A549 (cell line): ENCODE measurements around the gene SLC25A39. TPM values are rescaled to one million over a fixed set of nuclear protein-coding genes. Genes with fewer than 3 reads are reported as not detected.

ENCODE experiments used
- ATAC-seq, 2 experiments: fragments of 200-7000 bp in 1 of 2; fragments of >200 bp in 1 of 2; cut with Nextera tagmentation in 1 of 2; cut with Tn5 transposase in 1 of 2; 3 replicates each; pipeline versions ENCODE4 v1.8.0 to v1.9.1; 2018 to 2020; ENCODE audit warnings: mild to moderate bottlenecking in 1 of 2, moderate library complexity in 1 of 2
- CTCF ChIA-PET: fragments of 300-600 bp; sonication (Branson Sonifier 250); formaldehyde crosslinking; extraction: SDS; loops from one replicate; lab custom pipeline; 2021; ENCODE audit warnings: antibody characterized with exemption, inconsistent platforms; lab: Yijun Ruan, JAX
- POLR2A ChIA-PET: fragments of 350-600 bp; formaldehyde crosslinking; extraction: SDS; loops from one replicate; lab custom pipeline; 2021; ENCODE audit warnings: antibody characterized with exemption, inconsistent platforms; lab: Yijun Ruan, JAX
- DNase-seq, 2 experiments: peaks; one replicate each; pipeline versions ENCODE4 v3.0.0 to v3.0.0-alpha.2; 2011 to 2016; ENCODE audit warnings: low read depth in 1 of 2, low spot score in 1 of 2
- FAIRE-seq: peaks from 2 replicates; lab custom pipeline; 2011; peaks lifted over from hg19 to GRCh38; lab: Jason Lieb, UNC
- H3K27ac ChIP-seq, 2 experiments: fragments of >200 bp; sonication (Bioruptor Twin); formaldehyde crosslinking; 3 replicates each; pipeline ENCODE4 v1.5.1; 2016 to 2017
- H3K4me1 ChIP-seq: fragments of >200 bp; sonication (Bioruptor Twin); formaldehyde crosslinking; 3 replicates; pipeline ENCODE4 v1.6.1; 2016
- H3K4me2 ChIP-seq: fragments of >200 bp; sonication (Bioruptor Twin); formaldehyde crosslinking; 3 replicates; pipeline ENCODE4 v1.6.1; 2016
- H3K4me3 ChIP-seq: fragments of >200 bp; sonication (Bioruptor Twin); formaldehyde crosslinking; 3 replicates; pipeline ENCODE4 v1.5.1; 2016
- H3K9me3 ChIP-seq: fragments of >200 bp; sonication (Bioruptor Twin); formaldehyde crosslinking; 3 replicates; pipeline ENCODE4 v1.6.1; 2016
- CEBPB ChIP-seq, 2 experiments: fragments of >200 bp in 1 of 2; sonication (Bioruptor Twin) in 1 of 2; formaldehyde crosslinking in 1 of 2; IDR thresholded peaks; 2 replicates each; pipeline ENCODE4 v1.6.1; 2012 to 2016
- CHD2 ChIP-seq: fragments of 150-350 bp; IDR thresholded peaks from 2 replicates; pipeline ENCODE4 v1.6.1; 2014; ENCODE audit warnings: low read length; ENCODE audit not compliant: partially characterized antibody
- EHF ChIP-seq: fragments of 250-450 bp; sonication (Bioruptor Pico); IDR thresholded peaks from 2 replicates; pipeline ENCODE4 v1.5.0; 2020; ENCODE audit warnings: mild to moderate bottlenecking
- ELK1 ChIP-seq: fragments of 150-350 bp; IDR thresholded peaks from 2 replicates; pipeline ENCODE4 v1.6.1; 2014; ENCODE audit warnings: low read depth, mild to moderate bottlenecking, low read length
- GATA3 ChIP-seq: IDR thresholded peaks from 2 replicates; pipeline ENCODE4 v1.6.1; 2012; ENCODE audit warnings: borderline replicate concordance
- HDAC2 ChIP-seq: fragments of 200-600 bp; sonication (generic); IDR thresholded peaks from 2 replicates; pipeline ENCODE4 v1.6.1; 2016
- KDM1A ChIP-seq: fragments of 200-600 bp; sonication (generic); IDR thresholded peaks from 2 replicates; pipeline ENCODE4 v1.6.1; 2016; ENCODE audit warnings: low read depth, mild to moderate bottlenecking
- MYC ChIP-seq: IDR thresholded peaks from 2 replicates; pipeline ENCODE4 v1.6.1; 2012; ENCODE audit warnings: mild to moderate bottlenecking, inconsistent platforms, low read length, improper control_type of control experiment, borderline replicate concordance
- NPAS2 ChIP-seq: fragments of 250-450 bp; sonication (Bioruptor Pico); IDR thresholded peaks from 2 replicates; pipeline ENCODE4 v1.8.0; 2022; ENCODE audit warnings: mild to moderate bottlenecking, moderate library complexity, borderline replicate concordance
- PHF8 ChIP-seq: fragments of 200-600 bp; sonication (generic); IDR thresholded peaks from 2 replicates; pipeline ENCODE4 v1.6.1; 2016; ENCODE audit warnings: low read depth, mild to moderate bottlenecking, antibody characterized with exemption, moderate library complexity, borderline replicate concordance
- RNF2 ChIP-seq: fragments of 200-600 bp; sonication (generic); IDR thresholded peaks from 2 replicates; pipeline ENCODE4 v1.6.1; 2016; ENCODE audit warnings: low read depth, mild to moderate bottlenecking, antibody characterized with exemption, moderate library complexity, borderline replicate concordance
- SREBF2 ChIP-seq: fragments of 450-650 bp; IDR thresholded peaks from 2 replicates; pipeline ENCODE4 v1.6.1; 2014; ENCODE audit warnings: mild to moderate bottlenecking, moderate library complexity
- USF2 ChIP-seq: fragments of 450-650 bp; IDR thresholded peaks from 2 replicates; pipeline ENCODE4 v1.6.1; 2014; ENCODE audit warnings: antibody characterized with exemption
- WGBS: methylation state at CpG from one replicate; pipeline ENCODE4 v1.1.6; 2017; ENCODE audit errors: missing lambda C conversion rate; 5-methylcytosine and 5-hydroxymethylcytosine counted together
- polyA plus RNA-seq, 4 experiments: library from polyadenylated mRNA; depleted of rRNA in 3 of 4; stranded (reverse); fragments of >200 nt; fragmentation: RNase III in 1 of 4; extraction: RNeasy Plus Mini Kit Qiagen cat#74134 plus additional on column Dnase treatment in 1 of 4; gene quantifications; 2 replicates in 3 of 4; 3 replicates in 1 of 4; pipeline ENCODE4 v1.2.3, GENCODE V29; 2011 to 2017
- TF ChIP-seq, protein P1 (sequence below): fragments of >200 bp; sonication (Bioruptor Twin); formaldehyde crosslinking; IDR thresholded peaks from 3 replicates; pipeline ENCODE4 v1.6.1; 2016
- TF ChIP-seq, protein P2 (sequence below): fragments of >200 bp; sonication (Bioruptor Twin); formaldehyde crosslinking; IDR thresholded peaks from 2 replicates; pipeline ENCODE4 v1.6.1; 2016

The SLC25A39 gene
- polyA plus RNA-seq, 2 of the 4 experiments (the other 2 are of a cell fraction), result 80.9 to 154 TPM

DNA sequence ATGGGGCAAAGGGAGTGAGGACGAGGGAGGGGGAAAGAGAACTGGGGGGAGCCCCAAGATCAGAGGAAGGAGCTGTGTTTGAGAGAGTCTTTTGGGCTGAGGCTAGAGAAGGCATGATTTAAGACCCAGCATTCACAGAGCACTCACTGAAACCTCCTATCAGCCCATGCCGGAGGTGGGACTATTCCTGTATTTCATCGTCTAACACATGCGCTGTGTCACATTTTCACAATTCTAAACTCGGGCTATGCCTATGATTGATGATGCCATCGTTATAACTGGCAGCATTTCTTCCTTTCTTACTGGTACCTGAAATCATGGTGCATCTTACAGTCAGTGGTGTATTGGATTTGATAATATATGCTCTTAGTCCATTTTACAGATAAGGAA lies 35.5 kb upstream of the SLC25A39 start:
- no peak for FAIRE-seq
- H3K4me3 ChIP-seq, result no peak overlapping the region
- no peak for ATAC-seq
- H3K4me1 ChIP-seq, result peaks cover 20% of the 10 kb centered on the region
- no peak overlapping the region for H3K27ac ChIP-seq
- no peaks in the 10 kb centered on the region for H3K9me3 ChIP-seq
- DNase-seq, result no peak
- WGBS, result 65% methylated on average over 6 of the region's 6 CpGs
- H3K4me2 ChIP-seq, result no peak overlapping the region
- TF ChIP-seq KDM1A (0 out of 2 replicates have a peak, but pooled peaks have one; percentile 47), ELK1 (no peak), CEBPB (IDR thresholded peaks at IDR 0.05) (no peak)
- TF ChIP-seq, protein P1, sequence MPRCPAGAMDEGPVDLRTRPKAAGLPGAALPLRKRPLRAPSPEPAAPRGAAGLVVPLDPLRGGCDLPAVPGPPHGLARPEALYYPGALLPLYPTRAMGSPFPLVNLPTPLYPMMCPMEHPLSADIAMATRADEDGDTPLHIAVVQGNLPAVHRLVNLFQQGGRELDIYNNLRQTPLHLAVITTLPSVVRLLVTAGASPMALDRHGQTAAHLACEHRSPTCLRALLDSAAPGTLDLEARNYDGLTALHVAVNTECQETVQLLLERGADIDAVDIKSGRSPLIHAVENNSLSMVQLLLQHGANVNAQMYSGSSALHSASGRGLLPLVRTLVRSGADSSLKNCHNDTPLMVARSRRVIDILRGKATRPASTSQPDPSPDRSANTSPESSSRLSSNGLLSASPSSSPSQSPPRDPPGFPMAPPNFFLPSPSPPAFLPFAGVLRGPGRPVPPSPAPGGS, result no peak
- ChIA-PET POLR2A (interaction anchor here (0.5 to 0.6 kb wide), 2 partner anchors 192 to 294 kb away, joined by 3 read pairs; partner anchors contain the start of gene LSM12), CTCF (interaction anchor here (0.8 to 11.1 kb wide), 11 partner anchors 8 to 173 kb away, joined by 3 to 179 read pairs (median 10); partner anchors contain the start of gene GRN)

DNA sequence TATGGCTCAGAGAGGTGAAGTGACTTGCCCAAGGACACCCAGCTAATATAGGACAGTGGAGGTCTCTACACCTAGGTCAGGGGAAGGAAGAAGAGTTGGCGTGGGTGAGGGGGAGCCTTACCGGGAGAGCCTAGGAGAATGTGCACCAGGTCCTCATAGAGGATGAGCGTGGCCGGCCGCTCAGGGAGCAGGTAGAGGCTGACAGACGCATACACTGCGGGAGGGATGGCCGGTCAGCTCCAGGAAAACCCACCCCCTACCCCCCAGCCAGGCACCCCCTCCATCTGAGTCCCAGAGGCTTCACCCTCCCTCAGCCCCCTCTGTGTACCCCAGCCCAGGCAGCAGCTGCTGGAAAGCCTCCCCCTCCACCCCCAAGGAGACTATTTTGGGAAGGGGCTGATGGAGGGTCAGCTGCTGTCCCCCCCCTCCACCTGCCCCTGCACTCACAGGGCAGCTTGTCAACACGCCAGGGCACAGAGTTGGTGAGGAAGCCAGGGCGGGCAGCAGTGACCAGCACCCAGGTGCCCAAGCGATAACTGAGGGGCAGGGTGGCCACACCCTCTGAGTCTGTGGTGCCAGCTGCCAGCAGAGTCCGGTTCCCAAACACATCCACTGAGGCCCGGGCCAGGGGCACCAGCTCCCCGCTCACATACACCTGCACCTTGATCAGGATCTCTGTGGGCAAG lies 35.0 kb upstream of the SLC25A39 start:
- TF ChIP-seq HDAC2 (no peak), SREBF2 (no peak), EHF (CRISPR knock-in tag) (no peak), MYC (no peak), ELK1 (no peak), USF2 (no peak), PHF8 (no peak), NPAS2 (CRISPR knock-in tag) (no peak), GATA3 (no peak), RNF2 (no peak), CHD2 (no peak)
- TF ChIP-seq, protein P2, sequence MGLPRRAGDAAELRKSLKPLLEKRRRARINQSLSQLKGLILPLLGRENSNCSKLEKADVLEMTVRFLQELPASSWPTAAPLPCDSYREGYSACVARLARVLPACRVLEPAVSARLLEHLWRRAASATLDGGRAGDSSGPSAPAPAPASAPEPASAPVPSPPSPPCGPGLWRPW, result no peak
- TF ChIP-seq, protein P1, result no peak
- POLR2A ChIA-PET, result interaction anchor here (0.5 to 0.9 kb wide), 3 partner anchors 140 to 293 kb away, joined by 3 read pairs; partner anchors contain the start of genes LSM12 and UBTF
- DNase-seq, result no peak
- Histone ChIP-seq H3K4me3 (no peak overlapping the region), H3K27ac (no peak overlapping the region), H3K4me1 (peaks cover 20% of the 10 kb centered on the region), H3K9me3 (no peaks in the 10 kb centered on the region), H3K4me2 (no peak overlapping the region)
- WGBS, result 87% methylated on average over 13 of the region's 14 CpGs
- CTCF ChIA-PET, result interaction anchor here (0.8 to 11.1 kb wide), 11 partner anchors 8 to 173 kb away, joined by 3 to 179 read pairs (median 17); partner anchors contain the start of gene GRN
- ATAC-seq, result no peak
- no peak for FAIRE-seq
